Left forelimb (tissue), 1 donor: ENCODE measurements around the gene IFT122.

Source experiments
- DNase-seq: peaks from one replicate; pipeline ENCODE4 v3.0.0-alpha.2; 2018; ENCODE audit warnings: low spot score

Gene IFT122

GRCh38 chr3:129441215-129441614, 1.2 kb downstream of the IFT122 start:
- DNase-seq, result no peak

GRCh38 chr3:129441782-129442181, 1.8 kb downstream of the IFT122 start:
- DNase-seq, result no peak

GRCh38 chr3:129442486-129442885, 2.5 kb downstream of the IFT122 start:
- DNase-seq, result no peak

- DNase-seq, result no peak
Measured at GRCh38 chr3:129442947-129443346, 2.9 kb downstream of the IFT122 start.

GRCh38 chr3:129445471-129445870, 5.4 kb downstream of the IFT122 start:
- DNase-seq, result no peak

GRCh38 chr3:129446926-129447325, 6.9 kb downstream of the IFT122 start:
- DNase-seq, result no peak

- DNase-seq, result no peak
Measured at GRCh38 chr3:129448186-129448895, 8.3 kb downstream of the IFT122 start.

- no peak for DNase-seq
Measured at GRCh38 chr3:129449279-129450115, 9.5 kb downstream of the IFT122 start.

- no peak for DNase-seq
Measured at GRCh38 chr3:129453732-129454131, 13.7 kb downstream of the IFT122 start.

GRCh38 chr3:129460155-129460554, 20.1 kb downstream of the IFT122 start:
- DNase-seq, result no peak

GRCh38 chr3:129460572-129460971, 20.5 kb downstream of the IFT122 start:
- DNase-seq, result no peak

GRCh38 chr3:129461022-129461421, 21.0 kb downstream of the IFT122 start:
- no peak for DNase-seq

GRCh38 chr3:129461461-129462146, 21.6 kb downstream of the IFT122 start:
- no peak for DNase-seq

GRCh38 chr3:129462361-129462968, 22.4 kb downstream of the IFT122 start:
- no peak for DNase-seq

GRCh38 chr3:129463094-129463493, 23.1 kb downstream of the IFT122 start:
- DNase-seq, result no peak

GRCh38 chr3:129463716-129464115, 23.7 kb downstream of the IFT122 start:
- no peak for DNase-seq

- DNase-seq, result no peak
Measured at GRCh38 chr3:129467932-129468331, 27.9 kb downstream of the IFT122 start.

- DNase-seq, result no peak
Measured at GRCh38 chr3:129469026-129469425, 29.0 kb downstream of the IFT122 start.

GRCh38 chr3:129470861-129471260, 30.8 kb downstream of the IFT122 start:
- no peak for DNase-seq

- no peak for DNase-seq
Measured at GRCh38 chr3:129473067-129473768, 33.2 kb downstream of the IFT122 start.

GRCh38 chr3:129473769-129474152, 33.7 kb downstream of the IFT122 start:
- no peak for DNase-seq
